DND-41 (cell line): ENCODE results near the gene B4GALNT1.
"Not testable (repeated sequence)": the region's sequence is repeated elsewhere in the genome, so short reads cannot be mapped to it uniquely, and the experiment has no call there.

Experiments used
- EZH2 ChIP-seq: IDR thresholded peaks from 3 replicates; pipeline ENCODE4 v1.6.1; 2012; ENCODE audit warnings: borderline replicate concordance, low read depth, mild to moderate bottlenecking, moderate library complexity, low read length, inconsistent platforms; ENCODE audit not compliant: severe bottlenecking
- TF ChIP-seq, protein P1 (sequence below): IDR thresholded peaks from 2 replicates; pipeline ENCODE4 v1.5.1; 2012; ENCODE audit warnings: borderline replicate concordance, low read length, moderate library complexity, mild to moderate bottlenecking; ENCODE audit not compliant: poor library complexity, severe bottlenecking; ENCODE audit errors: extremely low read depth

GRCh38 chr12:57671811-57672210, 38.8 kb upstream of the B4GALNT1 start:
- TF ChIP-seq, protein P1, sequence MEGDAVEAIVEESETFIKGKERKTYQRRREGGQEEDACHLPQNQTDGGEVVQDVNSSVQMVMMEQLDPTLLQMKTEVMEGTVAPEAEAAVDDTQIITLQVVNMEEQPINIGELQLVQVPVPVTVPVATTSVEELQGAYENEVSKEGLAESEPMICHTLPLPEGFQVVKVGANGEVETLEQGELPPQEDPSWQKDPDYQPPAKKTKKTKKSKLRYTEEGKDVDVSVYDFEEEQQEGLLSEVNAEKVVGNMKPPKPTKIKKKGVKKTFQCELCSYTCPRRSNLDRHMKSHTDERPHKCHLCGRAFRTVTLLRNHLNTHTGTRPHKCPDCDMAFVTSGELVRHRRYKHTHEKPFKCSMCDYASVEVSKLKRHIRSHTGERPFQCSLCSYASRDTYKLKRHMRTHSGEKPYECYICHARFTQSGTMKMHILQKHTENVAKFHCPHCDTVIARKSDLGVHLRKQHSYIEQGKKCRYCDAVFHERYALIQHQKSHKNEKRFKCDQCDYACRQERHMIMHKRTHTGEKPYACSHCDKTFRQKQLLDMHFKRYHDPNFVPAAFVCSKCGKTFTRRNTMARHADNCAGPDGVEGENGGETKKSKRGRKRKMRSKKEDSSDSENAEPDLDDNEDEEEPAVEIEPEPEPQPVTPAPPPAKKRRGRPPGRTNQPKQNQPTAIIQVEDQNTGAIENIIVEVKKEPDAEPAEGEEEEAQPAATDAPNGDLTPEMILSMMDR, result not testable (repeated sequence)
- TF ChIP-seq EZH2, result not testable (repeated sequence)
